HEK293T (cell line): ENCODE data around the gene RFTN2.

Source experiments
- HDGF ChIP-seq: fragments of 450-650 bp; IDR thresholded peaks from 2 replicates; pipeline ENCODE4 v1.6.1; 2017; ENCODE audit warnings: antibody characterized with exemption, borderline replicate concordance
- SUZ12 ChIP-seq: fragments of 450-650 bp; IDR thresholded peaks from 2 replicates; pipeline ENCODE4 v1.6.1; 2016; ENCODE audit warnings: mild to moderate bottlenecking
- TF ChIP-seq, protein P1 (sequence below): fragments of 450-650 bp; IDR thresholded peaks from 2 replicates; pipeline ENCODE4 v1.6.1; 2016

DNA sequence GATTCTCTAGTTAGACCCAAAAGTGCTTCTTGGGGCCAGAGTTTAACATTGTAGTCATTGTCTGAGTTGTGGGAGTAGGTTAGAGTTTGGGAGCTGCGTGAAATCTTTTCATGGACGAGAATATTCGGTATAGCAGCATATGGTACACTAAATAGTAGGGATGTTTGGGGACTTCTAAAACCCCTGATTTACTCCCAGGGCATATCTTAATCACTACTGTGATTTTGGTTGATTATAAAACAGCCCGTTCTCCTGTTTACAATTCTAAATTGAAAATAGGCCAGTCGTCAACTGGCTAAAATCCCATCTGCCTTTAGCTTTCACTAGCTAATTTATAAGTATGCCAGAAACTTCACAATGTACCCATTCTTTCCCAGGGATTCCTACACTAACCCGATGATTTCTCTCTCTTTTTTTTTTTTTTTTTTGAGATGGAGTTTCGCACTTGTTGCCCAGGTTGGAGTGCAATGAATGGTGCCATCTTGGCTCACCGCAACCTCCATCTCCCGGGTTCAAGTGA is 115.2 kb downstream of the RFTN2 start:
- TF ChIP-seq SUZ12 (no peak), HDGF (no peak)
- TF ChIP-seq, protein P1, sequence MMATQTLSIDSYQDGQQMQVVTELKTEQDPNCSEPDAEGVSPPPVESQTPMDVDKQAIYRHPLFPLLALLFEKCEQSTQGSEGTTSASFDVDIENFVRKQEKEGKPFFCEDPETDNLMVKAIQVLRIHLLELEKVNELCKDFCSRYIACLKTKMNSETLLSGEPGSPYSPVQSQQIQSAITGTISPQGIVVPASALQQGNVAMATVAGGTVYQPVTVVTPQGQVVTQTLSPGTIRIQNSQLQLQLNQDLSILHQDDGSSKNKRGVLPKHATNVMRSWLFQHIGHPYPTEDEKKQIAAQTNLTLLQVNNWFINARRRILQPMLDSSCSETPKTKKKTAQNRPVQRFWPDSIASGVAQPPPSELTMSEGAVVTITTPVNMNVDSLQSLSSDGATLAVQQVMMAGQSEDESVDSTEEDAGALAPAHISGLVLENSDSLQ = no peak
